HepG2 (cell line): ENCODE measurements around the gene VAMP2. TPM values are rescaled to one million over a fixed set of nuclear protein-coding genes. Genes with fewer than 3 reads are reported as not detected.

ENCODE experiments used
- CEBPB ChIP-seq: IDR thresholded peaks from 2 replicates; pipeline ENCODE4 v1.6.1; 2011; ENCODE audit warnings: low read depth, low read length, improper control_type of control experiment, borderline replicate concordance
- ETV5 ChIP-seq: IDR thresholded peaks from 2 replicates; pipeline ENCODE4 v1.6.1; 2018; ENCODE audit warnings: missing biosample characterization, missing genetic modification reagents, inconsistent platforms, borderline replicate concordance
- GTF2F1 ChIP-seq: fragments of 150-350 bp; IDR thresholded peaks from 2 replicates; pipeline ENCODE4 v1.6.1; 2014; ENCODE audit warnings: low read length
- HOXA3 ChIP-seq: sonication (generic); formaldehyde crosslinking; IDR thresholded peaks from 2 replicates; pipeline ENCODE4 v1.5.0; 2020; ENCODE audit warnings: missing genetic modification reagents
- KIAA2018 ChIP-seq: sonication (generic); formaldehyde crosslinking; IDR thresholded peaks from 2 replicates; pipeline ENCODE4 v1.5.0; 2020; ENCODE audit warnings: mild to moderate bottlenecking, missing genetic modification reagents, borderline replicate concordance
- LCORL ChIP-seq, 2 experiments: fragments of 450-650 bp in 1 of 2; sonication (generic) in 1 of 2; formaldehyde crosslinking in 1 of 2; IDR thresholded peaks; 2 replicates each; pipeline versions ENCODE4 v1.5.0 to v1.6.1; 2017 to 2020; ENCODE audit warnings: antibody characterized with exemption in 1 of 2, missing genetic modification reagents in 1 of 2
- MEIS2 ChIP-seq: sonication (generic); formaldehyde crosslinking; IDR thresholded peaks from 2 replicates; pipeline ENCODE4 v1.9.0; 2021; ENCODE audit warnings: mild to moderate bottlenecking, missing genetic modification reagents
- NCOA2 ChIP-seq: sonication (generic); formaldehyde crosslinking; IDR thresholded peaks from 2 replicates; pipeline ENCODE4 v1.8.0; 2022; ENCODE audit warnings: inconsistent platforms
- NFATC3 ChIP-seq: sonication (generic); formaldehyde crosslinking; IDR thresholded peaks from 2 replicates; pipeline ENCODE4 v1.5.1; 2020; ENCODE audit warnings: mild to moderate bottlenecking, missing genetic modification reagents
- NFYB ChIP-seq: sonication (generic); formaldehyde crosslinking; IDR thresholded peaks from 2 replicates; pipeline ENCODE4 v1.4.0; 2020; ENCODE audit warnings: missing genetic modification reagents
- PCBP1 ChIP-seq: fragments of 200-400 bp; formaldehyde crosslinking; IDR thresholded peaks from 2 replicates; pipeline ENCODE4 v1.6.1; 2017; ENCODE audit warnings: mild to moderate bottlenecking, low read depth, low read length, borderline replicate concordance
- RFX3 ChIP-seq: IDR thresholded peaks from 2 replicates; pipeline ENCODE4 v1.6.1; 2016; ENCODE audit warnings: missing biosample characterization, missing genetic modification reagents
- TBX2 ChIP-seq: sonication (generic); formaldehyde crosslinking; IDR thresholded peaks from 2 replicates; pipeline ENCODE4 v1.5.0; 2020; ENCODE audit warnings: missing genetic modification reagents, mild to moderate bottlenecking, borderline replicate concordance
- XRCC5 ChIP-seq: fragments of 200-400 bp; formaldehyde crosslinking; optimal IDR thresholded peaks from 2 replicates; pipeline ENCODE3; 2017; ENCODE audit warnings: mild to moderate bottlenecking, low read length
- ZNF33A ChIP-seq: sonication (generic); formaldehyde crosslinking; IDR thresholded peaks from 2 replicates; pipeline ENCODE4 v1.5.1; 2020; ENCODE audit warnings: missing genetic modification reagents, mild to moderate bottlenecking, moderate library complexity, borderline replicate concordance
- ZNF383 ChIP-seq: sonication (generic); formaldehyde crosslinking; IDR thresholded peaks from 2 replicates; pipeline ENCODE4 v1.4.0; 2020; ENCODE audit warnings: missing genetic modification reagents, mild to moderate bottlenecking, borderline replicate concordance
- ZNF564 ChIP-seq: sonication (generic); formaldehyde crosslinking; IDR thresholded peaks from 2 replicates; pipeline ENCODE4 v1.8.1; 2023; ENCODE audit warnings: mild to moderate bottlenecking, missing genetic modification reagents
- ZNF569 ChIP-seq: sonication (generic); formaldehyde crosslinking; IDR thresholded peaks from 2 replicates; pipeline ENCODE4 v1.5.0; 2020; ENCODE audit warnings: mild to moderate bottlenecking, missing genetic modification reagents, moderate library complexity, borderline replicate concordance
- polyA plus RNA-seq, 8 experiments: library from polyadenylated mRNA; depleted of rRNA in 3 of 8; stranded (reverse) in 7 of 8; unstranded in 1 of 8; fragments of >200 nt; fragmentation: Illumina TruSeq in 4 of 8; extraction: Trizol in 4 of 8; gene quantifications; 2 replicates each; pipeline versions ENCODE4 v1.2.1 to v1.2.3, GENCODE V29; 2011 to 2016; ENCODE audit warnings: low read depth in 4 of 8, missing spikeins in 1 of 8, mixed read lengths in 1 of 8; ENCODE audit not compliant: insufficient read depth in 1 of 8
- total RNA-seq, 5 experiments: library from RNA; depleted of rRNA; stranded (reverse); fragments of >200 nt; fragmentation: Illumina TruSeq; extraction: Trizol; gene quantifications; 2 replicates each; pipeline ENCODE4 v1.2.3, GENCODE V29; 2016; ENCODE audit warnings: low read depth in 1 of 5
- TF ChIP-seq, protein P1 (sequence below): sonication (generic); formaldehyde crosslinking; IDR thresholded peaks from 2 replicates; pipeline ENCODE4 v1.5.0; 2020; ENCODE audit warnings: mild to moderate bottlenecking, missing genetic modification reagents

The VAMP2 gene
- total and polyA plus RNA-seq, 2 of the 13 experiments (the other 11 are each of a cell fraction or from before 2014, with no cell fraction given), result 3.9 to 17.2 TPM

DNA sequence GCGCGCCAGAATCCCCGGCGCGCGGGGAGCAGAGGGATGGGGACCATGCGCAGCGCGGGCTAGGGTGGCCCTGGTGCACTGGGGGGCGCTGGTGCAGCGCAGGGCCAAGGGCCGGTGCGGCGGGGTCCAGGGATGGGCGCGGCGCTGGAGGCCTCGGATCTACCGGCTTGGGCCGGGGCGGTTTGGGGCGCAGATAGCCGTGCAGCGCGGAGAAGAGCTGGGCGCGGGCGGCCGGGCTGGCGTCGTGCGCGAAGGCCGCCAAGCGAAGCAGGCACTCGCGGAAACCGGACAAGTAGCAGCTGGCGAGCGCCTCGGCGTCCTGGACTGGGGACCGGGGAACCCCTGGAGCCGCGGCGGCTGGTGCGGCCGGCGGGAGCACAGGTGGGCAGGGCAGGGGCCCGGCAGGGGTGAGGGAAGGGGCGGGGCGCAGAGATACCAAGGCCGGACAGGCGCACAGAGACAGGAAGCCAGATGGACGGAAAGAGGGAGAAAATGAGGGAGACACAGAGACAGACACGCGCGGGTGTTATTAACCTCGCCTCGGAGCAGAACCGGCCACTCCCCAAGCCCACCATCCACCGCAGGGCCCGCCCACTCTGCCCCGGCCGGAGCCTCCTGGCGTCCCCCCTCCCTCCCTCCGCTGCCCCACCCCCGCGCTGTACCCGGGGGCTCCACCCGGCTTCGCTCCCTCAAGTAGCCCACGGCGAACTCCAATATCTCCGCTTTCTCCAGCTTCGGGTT is 40.9 kb downstream of the VAMP2 start (continued):
- TF ChIP-seq HOXA3 (CRISPR knock-in tag) (no peak), ZNF383 (CRISPR knock-in tag) (no peak), LCORL (IDR thresholded peaks at IDR 0.05) (no peak), LCORL (CRISPR knock-in tag; IDR thresholded peaks at IDR 0.05) (no peak), KIAA2018 (CRISPR knock-in tag) (no peak), ETV5 (CRISPR knock-in tag) (no peak), NFYB (CRISPR knock-in tag) (no peak), PCBP1 (no peak), NCOA2 (CRISPR knock-in tag) (no peak; the same call in 1 of the 2 replicates), RFX3 (no peak), ZNF564 (no peak), CEBPB (no peak), ZNF569 (CRISPR knock-in tag) (no peak), GTF2F1 (no peak), NFATC3 (CRISPR knock-in tag) (no peak), ZNF33A (no peak), XRCC5 (peak; percentile 33), TBX2 (0 out of 2 replicates have a peak, but pooled peaks have one; percentile 24), MEIS2 (no peak)
- TF ChIP-seq, protein P1, sequence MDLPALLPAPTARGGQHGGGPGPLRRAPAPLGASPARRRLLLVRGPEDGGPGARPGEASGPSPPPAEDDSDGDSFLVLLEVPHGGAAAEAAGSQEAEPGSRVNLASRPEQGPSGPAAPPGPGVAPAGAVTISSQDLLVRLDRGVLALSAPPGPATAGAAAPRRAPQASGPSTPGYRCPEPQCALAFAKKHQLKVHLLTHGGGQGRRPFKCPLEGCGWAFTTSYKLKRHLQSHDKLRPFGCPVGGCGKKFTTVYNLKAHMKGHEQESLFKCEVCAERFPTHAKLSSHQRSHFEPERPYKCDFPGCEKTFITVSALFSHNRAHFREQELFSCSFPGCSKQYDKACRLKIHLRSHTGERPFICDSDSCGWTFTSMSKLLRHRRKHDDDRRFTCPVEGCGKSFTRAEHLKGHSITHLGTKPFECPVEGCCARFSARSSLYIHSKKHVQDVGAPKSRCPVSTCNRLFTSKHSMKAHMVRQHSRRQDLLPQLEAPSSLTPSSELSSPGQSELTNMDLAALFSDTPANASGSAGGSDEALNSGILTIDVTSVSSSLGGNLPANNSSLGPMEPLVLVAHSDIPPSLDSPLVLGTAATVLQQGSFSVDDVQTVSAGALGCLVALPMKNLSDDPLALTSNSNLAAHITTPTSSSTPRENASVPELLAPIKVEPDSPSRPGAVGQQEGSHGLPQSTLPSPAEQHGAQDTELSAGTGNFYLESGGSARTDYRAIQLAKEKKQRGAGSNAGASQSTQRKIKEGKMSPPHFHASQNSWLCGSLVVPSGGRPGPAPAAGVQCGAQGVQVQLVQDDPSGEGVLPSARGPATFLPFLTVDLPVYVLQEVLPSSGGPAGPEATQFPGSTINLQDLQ (CRISPR knock-in tag), result no peak
